Endodermal cell (in vitro differentiated cells): ENCODE results near the gene MT1M. TPM values are rescaled to one million over a fixed set of nuclear protein-coding genes. Genes with fewer than 3 reads are reported as not detected.

ENCODE experiments used
- DNase-seq: peaks from one replicate; pipeline ENCODE4 v3.0.0-alpha.2; 2017
- H3K27ac ChIP-seq: 2 replicates; pipeline ENCODE4 v1.5.1; 2013; ENCODE audit warnings: mild to moderate bottlenecking, low read depth, low read length, moderate library complexity
- H3K27me3 ChIP-seq: 2 replicates; pipeline ENCODE4 v1.6.1; 2013; ENCODE audit warnings: mild to moderate bottlenecking, low read length, moderate library complexity; ENCODE audit not compliant: insufficient read depth, control insufficient read depth, poor library complexity, severe bottlenecking
- H3K36me3 ChIP-seq: 2 replicates; pipeline ENCODE4 v1.7.0; 2013; ENCODE audit warnings: mild to moderate bottlenecking, low read length, moderate library complexity; ENCODE audit not compliant: control insufficient read depth, insufficient read depth
- H3K4me1 ChIP-seq: one replicate; pipeline ENCODE4 v1.7.0; 2013; ENCODE audit warnings: low read length; ENCODE audit not compliant: control insufficient read depth, insufficient read depth
- H3K4me3 ChIP-seq: 2 replicates; pipeline ENCODE4 v1.5.1; 2013; ENCODE audit warnings: mild to moderate bottlenecking, low read length, moderate library complexity
- H3K9ac ChIP-seq: 2 replicates; pipeline ENCODE4 v1.6.1; 2013; ENCODE audit warnings: mild to moderate bottlenecking, low read length, moderate library complexity; ENCODE audit not compliant: poor library complexity, severe bottlenecking; ENCODE audit errors: extremely low read depth
- H3K9me3 ChIP-seq: 2 replicates; pipeline ENCODE4 v1.6.1; 2013; ENCODE audit warnings: mild to moderate bottlenecking, low read length, moderate library complexity; ENCODE audit not compliant: control insufficient read depth
- H3K27ac Mint-ChIP-seq: 2 replicates; pipeline ENCODE4 v1.8.0; 2020; ENCODE audit warnings: mixed read lengths
- H3K27me3 Mint-ChIP-seq: 2 replicates; pipeline ENCODE4 v1.8.0; 2021; ENCODE audit warnings: mild to moderate bottlenecking, mixed read lengths; ENCODE audit not compliant: insufficient read depth
- H3K36me3 Mint-ChIP-seq: 2 replicates; pipeline ENCODE4 v1.8.0; 2020; ENCODE audit warnings: low read depth, mixed read lengths
- H3K4me1 Mint-ChIP-seq: 2 replicates; pipeline ENCODE4 v1.8.0; 2020; ENCODE audit warnings: mixed read lengths
- H3K4me3 Mint-ChIP-seq: 2 replicates; pipeline ENCODE4 v1.8.0; 2020; ENCODE audit warnings: mild to moderate bottlenecking, moderate library complexity, mixed read lengths
- H3K9me3 Mint-ChIP-seq: 2 replicates; pipeline ENCODE4 v1.8.0; 2020; ENCODE audit warnings: mild to moderate bottlenecking, mixed read lengths
- CTCF ChIP-seq: fragments of 200-600 bp; sonication (generic); conservative IDR thresholded peaks from 2 replicates; pipeline ENCODE4 v1.5.0; 2021; ENCODE audit warnings: antibody characterized with exemption, mild to moderate bottlenecking
- WGBS, 2 experiments: methylation state at CpG; one replicate each; pipeline versions ENCODE4 v1.1.5 to v1.1.7; 2013; ENCODE audit warnings: missing lambda C conversion rate in 2 of 2, mixed read lengths in 1 of 2; ENCODE audit not compliant: insufficient coverage in 1 of 2, insufficient read length in 1 of 2; 5-methylcytosine and 5-hydroxymethylcytosine counted together
- total RNA-seq, 2 donors: library from RNA; stranded (reverse); fragmentation: NEBNext Ultra II Directional in 1 of 2; extraction: Animal tissue kit (Norgen Biotek cat#: 25700) in 1 of 2; gene quantifications; 2 replicates in 1 of 2; 3 replicates in 1 of 2; pipeline ENCODE4 v1.2.1, GENCODE V29; 2021

The MT1M gene
- total RNA-seq, 2 donors from 2014 or later: not detected

GRCh38 chr16:56625140-56625942, 7.1 kb upstream of the MT1M start, which contains the start of gene MT1E:
Gene MT1E (plus strand): TSS chr16:56625781. CDS start chr16:56625852, 71 bp downstream.
- Histone ChIP-seq H3K9me3 (peaks cover 6% of the 10 kb centered on the region), H3K4me1 (no peaks in the 10 kb centered on the region), H3K4me3 (peak within 1 kb of the TSS; percentile 69), H3K9ac (no peak within 1 kb of the TSS), H3K36me3 (no peaks in the 10 kb centered on the region), H3K27me3 (peaks cover 62% of the 10 kb centered on the region), H3K27ac (no peak within 1 kb of the TSS)
- Mint-ChIP-seq H3K36me3 (no peaks in the 10 kb centered on the region), H3K4me3 (peak within 1 kb of the TSS; percentile 65), H3K4me1 (peaks cover 25% of the 10 kb centered on the region), H3K9me3 (no peaks in the 10 kb centered on the region), H3K27me3 (peaks cover 80% of the 10 kb centered on the region), H3K27ac (no peak within 1 kb of the TSS)
- no peak for TF ChIP-seq CTCF
- WGBS, 2 experiments: 10 to 14% methylated on average over 25 to 62 of the region's 62 CpGs
- peak; percentile 78 for DNase-seq

GRCh38 chr16:56625943-56626654, 6.4 kb upstream of the MT1M start:
- peaks cover 6% of the 10 kb centered on the region for H3K9me3 ChIP-seq
- peaks cover 67% of the 10 kb centered on the region for H3K27me3 ChIP-seq
- peak; percentile 71 for DNase-seq
- H3K9ac ChIP-seq: no peak overlapping the region
- H3K4me3 Mint-ChIP-seq: peak overlapping the region; percentile 65
- TF ChIP-seq CTCF: no peak
- H3K36me3 ChIP-seq: no peaks in the 10 kb centered on the region
- no peak overlapping the region for H3K27ac ChIP-seq
- H3K4me3 ChIP-seq: no peak overlapping the region
- no peaks in the 10 kb centered on the region for H3K4me1 ChIP-seq
- no peaks in the 10 kb centered on the region for H3K36me3 Mint-ChIP-seq
- H3K27ac Mint-ChIP-seq: no peak overlapping the region
- peaks cover 83% of the 10 kb centered on the region for H3K27me3 Mint-ChIP-seq
- no peaks in the 10 kb centered on the region for H3K9me3 Mint-ChIP-seq
- H3K4me1 Mint-ChIP-seq: peaks cover 22% of the 10 kb centered on the region
- 46 to 47% methylated on average over 10 to 16 of the region's 16 CpGs for WGBS, 2 experiments

GRCh38 chr16:56626685-56627084, 5.8 kb upstream of the MT1M start:
- DNase-seq: no peak
- no peak overlapping the region for H3K9ac ChIP-seq
- H3K27ac ChIP-seq: no peak overlapping the region
- 68 to 82% methylated on average over 4 to 7 of the region's 7 CpGs for WGBS, 2 experiments
- Mint-ChIP-seq H3K27ac (no peak overlapping the region), H3K9me3 (no peaks in the 10 kb centered on the region), H3K27me3 (peaks cover 88% of the 10 kb centered on the region), H3K36me3 (no peaks in the 10 kb centered on the region), H3K4me1 (peaks cover 16% of the 10 kb centered on the region), H3K4me3 (no peak overlapping the region)
- H3K27me3 ChIP-seq: peaks cover 73% of the 10 kb centered on the region
- no peaks in the 10 kb centered on the region for H3K36me3 ChIP-seq
- no peak overlapping the region for H3K4me3 ChIP-seq
- H3K4me1 ChIP-seq: no peaks in the 10 kb centered on the region
- H3K9me3 ChIP-seq: peaks cover 6% of the 10 kb centered on the region
- TF ChIP-seq CTCF: no peak
